ENCODE data around the gene SH3BP1.

DNA sequence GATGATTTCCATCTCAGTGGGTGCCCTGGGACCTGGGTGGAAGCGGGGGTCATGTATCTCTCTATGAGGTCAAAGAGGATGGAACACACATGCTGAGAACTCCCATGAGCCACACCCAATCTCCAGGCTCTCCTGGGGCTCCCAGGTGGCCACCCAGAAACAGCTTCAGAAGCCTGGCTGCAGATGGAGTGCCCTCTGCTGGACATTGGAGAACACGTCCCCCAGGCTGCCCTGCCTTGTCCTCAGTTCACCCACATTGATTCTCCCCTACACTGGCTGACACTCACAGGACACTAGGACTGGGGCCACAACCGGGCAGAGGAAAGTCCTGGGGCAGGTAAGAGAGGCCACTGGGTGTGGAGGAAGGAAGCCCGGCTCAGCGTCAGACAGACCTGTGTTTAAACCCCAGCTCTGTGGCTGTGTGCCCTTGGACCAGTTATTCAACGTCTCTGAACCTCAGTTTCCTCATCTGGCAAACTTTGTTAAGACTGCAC, 42.1 kb downstream of the SH3BP1 start:
- TF ChIP-seq CTCF (IDR thresholded peaks at IDR 0.05) (peak; percentile 89 to 91 (median 90)), POLR2A (IDR thresholded peaks at IDR 0.05) (no peak)

All from right lobe of liver (tissue), 4 donors.